GM12874 (cell line): Measurements from ENCODE around the gene TRDMT1.

Experiments
- TF ChIP-seq, protein P1 (sequence below): IDR thresholded peaks from 2 replicates; pipeline ENCODE4 v1.5.1; 2011; ENCODE audit warnings: low read depth, mild to moderate bottlenecking, control low read depth, low read length, moderate library complexity; ENCODE audit not compliant: insufficient read depth

The TRDMT1 gene

DNA sequence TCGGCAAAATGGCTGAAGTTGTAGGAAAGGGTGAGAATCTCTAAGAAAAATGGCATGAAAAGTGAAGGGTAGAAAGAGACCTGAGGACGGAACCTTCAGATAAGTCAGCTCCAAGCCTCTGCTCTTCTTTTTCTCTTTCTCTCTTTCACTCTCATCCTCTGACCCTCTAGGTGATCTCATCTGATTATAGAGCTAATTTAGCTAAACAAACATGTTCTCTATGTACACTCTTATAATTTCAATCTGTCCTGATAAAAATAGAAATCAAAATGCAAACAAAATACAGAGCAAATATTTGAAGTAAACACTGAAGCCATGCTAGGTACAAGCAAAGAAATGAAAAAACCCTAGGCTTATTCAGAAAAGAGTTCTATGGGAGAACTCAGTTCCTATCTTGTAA lies 57.4 kb downstream of the TRDMT1 start:
- TF ChIP-seq, protein P1, sequence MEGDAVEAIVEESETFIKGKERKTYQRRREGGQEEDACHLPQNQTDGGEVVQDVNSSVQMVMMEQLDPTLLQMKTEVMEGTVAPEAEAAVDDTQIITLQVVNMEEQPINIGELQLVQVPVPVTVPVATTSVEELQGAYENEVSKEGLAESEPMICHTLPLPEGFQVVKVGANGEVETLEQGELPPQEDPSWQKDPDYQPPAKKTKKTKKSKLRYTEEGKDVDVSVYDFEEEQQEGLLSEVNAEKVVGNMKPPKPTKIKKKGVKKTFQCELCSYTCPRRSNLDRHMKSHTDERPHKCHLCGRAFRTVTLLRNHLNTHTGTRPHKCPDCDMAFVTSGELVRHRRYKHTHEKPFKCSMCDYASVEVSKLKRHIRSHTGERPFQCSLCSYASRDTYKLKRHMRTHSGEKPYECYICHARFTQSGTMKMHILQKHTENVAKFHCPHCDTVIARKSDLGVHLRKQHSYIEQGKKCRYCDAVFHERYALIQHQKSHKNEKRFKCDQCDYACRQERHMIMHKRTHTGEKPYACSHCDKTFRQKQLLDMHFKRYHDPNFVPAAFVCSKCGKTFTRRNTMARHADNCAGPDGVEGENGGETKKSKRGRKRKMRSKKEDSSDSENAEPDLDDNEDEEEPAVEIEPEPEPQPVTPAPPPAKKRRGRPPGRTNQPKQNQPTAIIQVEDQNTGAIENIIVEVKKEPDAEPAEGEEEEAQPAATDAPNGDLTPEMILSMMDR, result no peak

DNA sequence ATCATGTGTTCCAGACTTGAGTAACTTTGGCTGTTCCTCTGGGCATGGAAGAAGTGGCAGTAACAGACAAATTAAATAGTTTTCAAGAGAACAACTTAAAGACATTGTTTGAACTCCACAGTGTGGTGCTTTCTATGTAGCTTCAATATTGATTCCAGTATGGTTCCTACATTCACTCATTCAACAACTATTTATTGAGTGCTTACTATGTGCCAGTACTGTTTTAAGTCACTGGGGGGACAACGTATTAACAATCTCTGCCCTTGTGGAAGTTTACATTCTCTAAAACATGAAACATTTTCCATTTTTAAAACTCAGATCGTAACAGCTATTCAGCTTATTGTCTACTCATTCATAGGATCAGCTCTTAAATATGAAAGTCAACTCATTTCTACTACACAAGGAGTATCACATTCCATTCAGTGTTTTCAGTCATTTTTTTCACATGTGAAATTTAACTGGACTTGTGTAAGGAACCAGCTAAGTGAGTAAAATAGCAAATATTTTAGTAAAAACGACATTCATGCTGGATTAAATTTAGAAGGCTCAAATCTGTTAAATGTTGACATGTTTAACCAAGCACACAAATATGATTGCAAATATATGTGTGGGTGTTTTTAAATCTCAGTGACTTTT lies 58.3 kb downstream of the TRDMT1 start:
- TF ChIP-seq, protein P1, result no peak

- TF ChIP-seq, protein P1, result no peak
Measured at GRCh38 chr10:17141504-17142229, 59.8 kb downstream of the TRDMT1 start.

DNA sequence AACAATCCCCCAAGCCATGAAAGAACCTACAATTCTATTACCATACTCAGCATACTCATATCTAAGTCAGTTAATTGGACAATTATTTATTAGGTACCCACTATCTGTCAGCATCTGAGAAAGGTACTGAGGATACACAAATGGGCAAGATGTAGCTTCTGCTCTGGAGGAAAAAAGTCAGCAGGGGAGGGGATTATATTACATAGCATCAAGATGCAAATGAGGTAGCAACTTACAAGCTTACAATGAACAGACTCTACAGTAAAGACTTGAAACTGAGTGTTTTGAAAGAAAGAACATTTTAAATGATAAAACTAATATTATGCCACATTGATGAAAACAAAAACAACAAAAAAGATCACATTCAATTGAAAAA lies 61.1 kb downstream of the TRDMT1 start:
- TF ChIP-seq, protein P1, result no peak

DNA sequence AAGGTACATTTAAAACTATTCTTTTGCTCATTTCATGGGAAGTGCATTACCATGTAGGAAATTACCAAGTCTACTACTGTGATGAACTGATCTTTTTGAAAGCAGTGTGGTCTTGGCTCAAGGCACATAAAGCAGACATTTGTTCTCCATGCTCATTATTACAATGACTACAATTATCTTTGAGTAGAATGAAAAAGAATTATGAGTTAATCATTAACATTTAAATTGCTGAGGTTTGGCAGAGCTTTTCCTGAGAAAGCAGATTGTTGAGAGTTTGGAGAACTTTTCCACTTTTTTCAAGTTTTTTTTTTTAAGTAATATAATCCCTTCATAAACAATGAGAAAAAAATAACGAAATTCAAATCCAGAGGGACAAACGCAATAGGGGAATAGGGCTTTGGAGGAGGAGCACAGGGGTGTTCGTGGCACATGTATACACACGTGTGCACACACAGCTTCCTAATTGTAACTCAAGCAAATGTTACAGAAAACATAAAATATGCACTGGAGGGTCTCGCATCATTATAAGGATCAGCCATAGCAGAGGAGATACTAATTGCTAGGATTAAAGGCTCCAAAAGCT lies 62.9 kb downstream of the TRDMT1 start:
- TF ChIP-seq, protein P1, result no peak

- TF ChIP-seq, protein P1, result no peak
Measured at GRCh38 chr10:17134737-17135260, 66.7 kb downstream of the TRDMT1 start.

DNA sequence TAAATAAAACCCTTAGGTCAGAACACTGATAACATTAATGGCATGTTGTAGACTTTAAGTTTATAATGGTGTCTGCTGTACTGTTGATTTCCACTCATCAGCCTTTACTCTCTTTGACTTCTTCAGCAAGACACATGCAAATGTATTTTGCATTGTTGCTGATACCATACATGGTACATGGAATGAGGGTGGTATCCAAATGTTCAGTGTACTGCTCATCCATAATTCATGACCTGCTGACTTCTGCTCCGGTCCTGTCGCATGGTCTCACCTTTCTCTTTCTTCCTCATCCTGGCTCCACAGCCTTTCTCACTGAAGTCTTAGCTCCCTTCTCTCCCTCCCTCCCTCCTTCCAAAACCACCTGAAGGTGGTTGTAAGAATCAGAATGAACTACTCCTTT lies 67.2 kb downstream of the TRDMT1 start:
- TF ChIP-seq, protein P1, result no peak
